DOHH2 (cell line): ENCODE data around the gene DNAH3.
"Not testable (repeated sequence)": the region's sequence is repeated elsewhere in the genome, so short reads cannot be mapped to it uniquely, and the experiment has no call there.

Experiments
- H3F3A ChIP-seq: fragments of 200-600 bp; sonication (generic), shearing (Covaris generic); 2 replicates; pipeline ENCODE4 v1.6.0; 2016; ENCODE audit warnings: antibody characterized with exemption, mild to moderate bottlenecking; ENCODE audit not compliant: control insufficient read depth, insufficient read depth
- H3K27ac ChIP-seq: fragments of 200-600 bp; sonication (generic); 2 replicates; pipeline ENCODE4 v1.5.1; 2014; ENCODE audit warnings: low read depth, mild to moderate bottlenecking, low read length, moderate library complexity
- H3K27me3 ChIP-seq: fragments of 200-600 bp; sonication (generic); 2 replicates; pipeline ENCODE4 v1.6.1; 2014; ENCODE audit warnings: mild to moderate bottlenecking, low read length, mixed read lengths; ENCODE audit not compliant: control insufficient read depth
- H3K36me3 ChIP-seq: fragments of 200-600 bp; sonication (generic); 2 replicates; pipeline ENCODE4 v1.6.1; 2014; ENCODE audit warnings: mild to moderate bottlenecking, low read length, moderate library complexity, mixed read lengths; ENCODE audit not compliant: control insufficient read depth
- H3K4me1 ChIP-seq: fragments of 200-600 bp; sonication (generic); 2 replicates; pipeline ENCODE4 v1.6.1; 2014; ENCODE audit warnings: mild to moderate bottlenecking, low read length, mixed read lengths; ENCODE audit not compliant: control insufficient read depth
- H3K4me2 ChIP-seq: fragments of 200-600 bp; sonication (generic); 2 replicates; pipeline ENCODE4 v1.6.0; 2014; ENCODE audit warnings: mild to moderate bottlenecking, low read length, moderate library complexity
- H3K4me3 ChIP-seq: fragments of 200-600 bp; sonication (generic); 2 replicates; pipeline ENCODE4 v1.5.1; 2014; ENCODE audit warnings: mild to moderate bottlenecking, low read length, mixed read lengths
- H3K79me2 ChIP-seq: fragments of 200-600 bp; sonication (generic); 2 replicates; pipeline ENCODE4 v1.6.1; 2014; ENCODE audit warnings: mild to moderate bottlenecking, low read length, mixed read lengths; ENCODE audit not compliant: control insufficient read depth
- H3K9me2 ChIP-seq: fragments of 200-600 bp; sonication (generic); replicated peaks from 2 replicates; pipeline ENCODE4 v1.6.1; 2014; ENCODE audit warnings: mild to moderate bottlenecking, low read length, mixed read lengths; ENCODE audit not compliant: control insufficient read depth
- H3K9me3 ChIP-seq: fragments of 200-600 bp; sonication (generic); 2 replicates; pipeline ENCODE4 v1.6.1; 2014; ENCODE audit warnings: antibody characterized with exemption, low read length, mixed read lengths; ENCODE audit not compliant: control insufficient read depth, insufficient read depth
- H4K20me1 ChIP-seq: fragments of 200-600 bp; sonication (generic); 2 replicates; pipeline ENCODE4 v1.6.0; 2014; ENCODE audit warnings: low read depth, mild to moderate bottlenecking, antibody characterized with exemption, low read length, moderate library complexity; ENCODE audit not compliant: control insufficient read depth, insufficient read depth
- EZH2phosphoT487 ChIP-seq: fragments of 200-600 bp; sonication (generic); IDR thresholded peaks from 2 replicates; pipeline ENCODE4 v1.6.1; 2017; ENCODE audit warnings: borderline replicate concordance, mild to moderate bottlenecking, antibody characterized with exemption, low read length, moderate library complexity, mixed read lengths
- TF ChIP-seq, protein P1 (sequence below): fragments of 200-600 bp; sonication (generic); IDR thresholded peaks from one replicate; pipeline ENCODE4 v1.5.1; 2014; ENCODE audit warnings: antibody characterized with exemption, mild to moderate bottlenecking, low read depth, low read length; ENCODE audit not compliant: poor library complexity, severe bottlenecking

The DNAH3 gene

DNA sequence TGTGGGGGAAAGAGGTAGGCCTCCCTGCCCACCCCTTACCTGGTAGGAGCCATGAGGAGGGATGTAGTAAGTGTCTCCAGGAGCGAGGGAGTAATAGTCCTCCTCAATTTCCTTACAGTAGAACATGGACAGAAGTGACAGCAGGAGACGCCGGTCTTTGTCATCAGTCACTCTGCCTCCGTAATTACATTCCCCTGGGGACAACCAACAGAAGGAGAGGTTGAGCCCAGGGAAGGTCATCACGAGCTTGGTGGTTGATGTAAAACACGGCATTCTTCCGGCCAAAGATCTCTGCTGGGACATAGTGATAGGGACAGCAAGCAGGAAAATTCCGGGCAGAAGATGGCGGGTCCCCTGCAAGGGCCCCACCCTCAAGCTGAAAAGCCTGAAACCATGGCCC lies 202.2 kb downstream of the DNAH3 start:
- H3K9me2 ChIP-seq, result no peaks in the 10 kb centered on the region
- no peak overlapping the region for H3K4me3 ChIP-seq
- peaks cover 4% of the 10 kb centered on the region; the same call in 1 of the 2 replicates for H3K27me3 ChIP-seq
- no peaks in the 10 kb centered on the region for H3K36me3 ChIP-seq
- no peaks in the 10 kb centered on the region; the same call in 1 of the 2 replicates for H3K4me1 ChIP-seq
- TF ChIP-seq, protein P1, sequence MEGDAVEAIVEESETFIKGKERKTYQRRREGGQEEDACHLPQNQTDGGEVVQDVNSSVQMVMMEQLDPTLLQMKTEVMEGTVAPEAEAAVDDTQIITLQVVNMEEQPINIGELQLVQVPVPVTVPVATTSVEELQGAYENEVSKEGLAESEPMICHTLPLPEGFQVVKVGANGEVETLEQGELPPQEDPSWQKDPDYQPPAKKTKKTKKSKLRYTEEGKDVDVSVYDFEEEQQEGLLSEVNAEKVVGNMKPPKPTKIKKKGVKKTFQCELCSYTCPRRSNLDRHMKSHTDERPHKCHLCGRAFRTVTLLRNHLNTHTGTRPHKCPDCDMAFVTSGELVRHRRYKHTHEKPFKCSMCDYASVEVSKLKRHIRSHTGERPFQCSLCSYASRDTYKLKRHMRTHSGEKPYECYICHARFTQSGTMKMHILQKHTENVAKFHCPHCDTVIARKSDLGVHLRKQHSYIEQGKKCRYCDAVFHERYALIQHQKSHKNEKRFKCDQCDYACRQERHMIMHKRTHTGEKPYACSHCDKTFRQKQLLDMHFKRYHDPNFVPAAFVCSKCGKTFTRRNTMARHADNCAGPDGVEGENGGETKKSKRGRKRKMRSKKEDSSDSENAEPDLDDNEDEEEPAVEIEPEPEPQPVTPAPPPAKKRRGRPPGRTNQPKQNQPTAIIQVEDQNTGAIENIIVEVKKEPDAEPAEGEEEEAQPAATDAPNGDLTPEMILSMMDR, result no peak
- TF ChIP-seq EZH2phosphoT487, result no peak
- H3K79me2 ChIP-seq, result no peaks in the 10 kb centered on the region
- no peaks in the 10 kb centered on the region for H3K9me3 ChIP-seq
- H3F3A ChIP-seq, result no peaks in the 10 kb centered on the region
- H4K20me1 ChIP-seq, result no peaks in the 10 kb centered on the region
- H3K4me2 ChIP-seq, result no peak overlapping the region
- H3K27ac ChIP-seq, result no peak overlapping the region

DNA sequence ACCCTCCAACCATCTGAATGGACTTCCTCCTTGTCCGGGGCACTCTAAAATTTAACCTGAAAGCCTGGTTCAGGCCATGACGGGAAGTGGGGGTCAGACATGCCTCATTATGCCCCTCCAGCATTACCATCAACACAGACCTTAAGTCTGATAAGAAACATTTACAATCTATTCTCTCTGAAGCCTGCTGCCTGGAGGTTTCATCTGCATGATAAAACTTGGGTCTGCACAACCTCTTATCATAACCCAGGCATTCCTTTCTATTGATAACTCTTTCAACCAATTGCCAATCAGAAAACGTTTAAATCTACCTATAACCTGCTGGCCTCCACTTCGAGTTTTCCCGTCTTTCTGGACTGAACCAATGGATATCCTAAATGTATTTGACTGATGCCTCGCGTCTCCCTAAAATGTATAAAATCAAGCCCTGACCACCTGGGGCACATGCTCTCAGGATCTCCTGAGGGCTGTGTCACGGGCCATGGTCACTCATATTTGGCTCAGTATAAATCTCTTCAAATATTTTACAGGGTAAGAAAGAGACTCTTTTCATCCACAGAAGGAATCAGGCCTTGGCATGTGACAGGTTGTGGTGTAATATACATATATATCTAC lies 204.5 kb downstream of the DNAH3 start:
- Histone ChIP-seq H3K9me3 (no peaks in the 10 kb centered on the region), H3K4me2 (no peak overlapping the region), H3F3A (no peaks in the 10 kb centered on the region), H3K79me2 (no peaks in the 10 kb centered on the region), H3K4me3 (no peak overlapping the region), H3K27me3 (peaks cover 4% of the 10 kb centered on the region; the same call in 1 of the 2 replicates), H4K20me1 (no peaks in the 10 kb centered on the region), H3K36me3 (no peaks in the 10 kb centered on the region), H3K27ac (no peak overlapping the region), H3K4me1 (no peaks in the 10 kb centered on the region; the same call in 1 of the 2 replicates), H3K9me2 (no peaks in the 10 kb centered on the region)
- TF ChIP-seq EZH2phosphoT487, result no peak
- TF ChIP-seq, protein P1, result no peak

DNA sequence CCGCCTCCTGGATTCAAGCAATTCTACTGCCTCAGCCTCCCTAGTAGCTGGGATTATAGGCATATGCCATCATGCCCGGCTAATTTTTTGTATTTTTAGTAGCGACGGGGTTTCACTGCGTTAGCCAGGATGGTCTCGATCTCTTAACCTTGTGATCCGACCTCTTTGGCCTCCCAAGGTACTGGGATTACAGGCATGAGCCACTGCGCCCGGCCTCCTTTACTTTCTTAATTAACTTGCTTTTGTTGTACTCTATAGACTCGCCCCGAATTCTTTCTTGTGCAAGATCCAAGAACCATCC lies 205.1 kb downstream of the DNAH3 start:
- H3K27ac ChIP-seq, result not testable (repeated sequence)

DNA sequence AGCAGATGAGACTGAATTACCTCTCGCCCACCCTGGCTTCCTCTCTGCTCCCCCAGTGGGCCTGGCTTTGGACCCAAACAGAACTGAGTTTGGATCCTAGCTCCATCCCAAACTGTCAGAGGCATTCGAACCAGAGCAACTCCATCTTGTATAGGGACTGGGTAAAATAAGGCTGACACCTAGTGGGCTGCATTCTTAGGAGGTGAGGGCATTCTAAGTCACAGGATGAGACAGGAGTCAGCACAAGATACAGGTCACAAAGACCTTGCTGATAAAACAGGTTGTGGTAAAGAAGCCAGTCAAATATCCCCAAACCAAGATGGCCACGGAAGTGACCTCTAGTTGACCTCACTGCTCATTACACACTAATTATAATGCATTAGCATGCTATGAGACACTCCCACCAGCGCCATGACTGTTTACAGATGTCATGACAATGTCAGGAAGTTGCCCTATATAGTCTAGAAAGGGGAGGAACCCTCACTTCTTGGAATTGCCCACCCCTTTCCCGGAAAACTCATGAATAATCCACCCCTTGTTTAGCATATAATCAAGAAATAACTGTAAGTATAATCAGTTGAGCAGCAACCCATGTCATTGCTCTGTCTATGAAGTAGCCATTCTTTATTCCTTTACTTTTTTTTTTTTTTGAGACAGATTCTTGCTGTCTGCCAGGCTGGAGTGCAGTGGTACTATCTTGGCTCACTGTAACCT lies 205.6 kb downstream of the DNAH3 start:
- no peaks in the 10 kb centered on the region for H3K79me2 ChIP-seq
- TF ChIP-seq, protein P1, result peak; percentile 20
- TF ChIP-seq EZH2phosphoT487, result no peak
- peaks cover 4% of the 10 kb centered on the region; the same call in 1 of the 2 replicates for H3K27me3 ChIP-seq
- no peaks in the 10 kb centered on the region for H3K9me2 ChIP-seq
- H3K4me1 ChIP-seq, result no peaks in the 10 kb centered on the region; the same call in 1 of the 2 replicates
- no peak overlapping the region for H3K4me2 ChIP-seq
- H3K27ac ChIP-seq, result no peak overlapping the region
- H3F3A ChIP-seq, result no peaks in the 10 kb centered on the region
- H3K9me3 ChIP-seq, result no peaks in the 10 kb centered on the region
- H3K36me3 ChIP-seq, result no peaks in the 10 kb centered on the region
- H3K4me3 ChIP-seq, result no peak overlapping the region
- H4K20me1 ChIP-seq, result no peaks in the 10 kb centered on the region

More for the DNA sequence above, 205.1 kb downstream of the DNAH3 start:
- H3K36me3 ChIP-seq, H3K4me3 ChIP-seq, H3F3A ChIP-seq, H3K4me1 ChIP-seq, H3K27me3 ChIP-seq, H3K79me2 ChIP-seq, H4K20me1 ChIP-seq, H3K9me3 ChIP-seq, H3K9me2 ChIP-seq, H3K4me2 ChIP-seq: not testable (repeated sequence)
